KOPT-K1 (cell line): ENCODE data around the gene CDH13.

Experiments used
- H3K27ac ChIP-seq: fragments of 200-600 bp; sonication (generic); 2 replicates; pipeline ENCODE4 v1.5.1; 2016; ENCODE audit warnings: antibody characterized with exemption, mild to moderate bottlenecking, low read depth, low read length; ENCODE audit not compliant: poor library complexity, severe bottlenecking
- H3K36me3 ChIP-seq: fragments of 200-600 bp; sonication (generic); 2 replicates; pipeline ENCODE4 v1.5.1; 2017; ENCODE audit warnings: antibody characterized with exemption, mild to moderate bottlenecking, low read length, moderate library complexity; ENCODE audit not compliant: insufficient read depth
- H3K9me3 ChIP-seq: fragments of 200-600 bp; sonication (generic); 2 replicates; pipeline ENCODE4 v1.5.1; 2017; ENCODE audit warnings: antibody characterized with exemption, low read length, mild to moderate bottlenecking; ENCODE audit not compliant: insufficient read depth, poor library complexity, severe bottlenecking

CDH13 gene

GRCh38 chr16:82857693-82858365 lies 231.1 kb downstream of the CDH13 start:
- no peak overlapping the region for H3K27ac ChIP-seq
- H3K36me3 ChIP-seq = no peaks in the 10 kb centered on the region
- no peaks in the 10 kb centered on the region for H3K9me3 ChIP-seq

- Histone ChIP-seq H3K27ac (no peak overlapping the region), H3K9me3 (peaks cover 5% of the 10 kb centered on the region), H3K36me3 (no peaks in the 10 kb centered on the region)
Observed at GRCh38 chr16:82859662-82860061, 232.9 kb downstream of the CDH13 start.

GRCh38 chr16:82860071-82860470 lies 233.3 kb downstream of the CDH13 start:
- H3K9me3 ChIP-seq = peaks cover 8% of the 10 kb centered on the region
- no peak overlapping the region for H3K27ac ChIP-seq
- no peaks in the 10 kb centered on the region for H3K36me3 ChIP-seq

- Histone ChIP-seq H3K9me3 (peaks cover 16% of the 10 kb centered on the region), H3K36me3 (no peaks in the 10 kb centered on the region), H3K27ac (no peak overlapping the region)
Observed at GRCh38 chr16:82862057-82862456, 235.3 kb downstream of the CDH13 start.

- no peaks in the 10 kb centered on the region for H3K36me3 ChIP-seq
- H3K27ac ChIP-seq = no peak overlapping the region
- H3K9me3 ChIP-seq = peaks cover 16% of the 10 kb centered on the region
Observed at GRCh38 chr16:82864332-82865040, 237.7 kb downstream of the CDH13 start.

GRCh38 chr16:82865412-82865811 lies 238.6 kb downstream of the CDH13 start:
- H3K36me3 ChIP-seq = no peaks in the 10 kb centered on the region
- H3K27ac ChIP-seq = no peak overlapping the region
- H3K9me3 ChIP-seq = peaks cover 16% of the 10 kb centered on the region

GRCh38 chr16:82867485-82867884 lies 240.7 kb downstream of the CDH13 start:
- H3K36me3 ChIP-seq = no peaks in the 10 kb centered on the region
- H3K9me3 ChIP-seq = peaks cover 16% of the 10 kb centered on the region
- no peak overlapping the region for H3K27ac ChIP-seq

GRCh38 chr16:82874271-82874670 lies 247.5 kb downstream of the CDH13 start:
- Histone ChIP-seq H3K36me3 (no peaks in the 10 kb centered on the region), H3K9me3 (no peaks in the 10 kb centered on the region), H3K27ac (no peak overlapping the region)

- Histone ChIP-seq H3K9me3 (no peaks in the 10 kb centered on the region), H3K36me3 (no peaks in the 10 kb centered on the region), H3K27ac (no peak overlapping the region)
Observed at GRCh38 chr16:82874672-82875071, 247.9 kb downstream of the CDH13 start.

- no peak overlapping the region for H3K27ac ChIP-seq
Observed at GRCh38 chr16:82876951-82877350, 250.2 kb downstream of the CDH13 start.

GRCh38 chr16:82878466-82878865 lies 251.7 kb downstream of the CDH13 start:
- Histone ChIP-seq H3K36me3 (no peaks in the 10 kb centered on the region), H3K27ac (no peak overlapping the region), H3K9me3 (no peaks in the 10 kb centered on the region)

More at GRCh38 chr16:82876951-82877350, 250.2 kb downstream of the CDH13 start:
- H3K9me3 ChIP-seq = no peaks in the 10 kb centered on the region
- no peaks in the 10 kb centered on the region for H3K36me3 ChIP-seq

- Histone ChIP-seq H3K9me3 (no peaks in the 10 kb centered on the region), H3K36me3 (no peaks in the 10 kb centered on the region), H3K27ac (no peak overlapping the region)
Observed at GRCh38 chr16:82880346-82880745, 253.6 kb downstream of the CDH13 start.

GRCh38 chr16:82881516-82881915 lies 254.7 kb downstream of the CDH13 start:
- Histone ChIP-seq H3K27ac (no peak overlapping the region), H3K36me3 (no peaks in the 10 kb centered on the region), H3K9me3 (no peaks in the 10 kb centered on the region)

- Histone ChIP-seq H3K27ac (no peak overlapping the region), H3K9me3 (no peaks in the 10 kb centered on the region), H3K36me3 (no peaks in the 10 kb centered on the region)
Observed at GRCh38 chr16:82882226-82882625, 255.5 kb downstream of the CDH13 start.

GRCh38 chr16:82882982-82883835 lies 256.4 kb downstream of the CDH13 start:
- H3K36me3 ChIP-seq = no peaks in the 10 kb centered on the region
- H3K27ac ChIP-seq = no peak overlapping the region
- H3K9me3 ChIP-seq = no peaks in the 10 kb centered on the region
